Hepatocyte (in vitro differentiated cells): Measurements from ENCODE around the gene ZNRF1.

Source experiments
- CTCF ChIP-seq: fragments of 200-600 bp; sonication (generic); IDR thresholded peaks from 2 replicates; pipeline ENCODE4 v1.5.1; 2016; ENCODE audit warnings: antibody characterized with exemption, mild to moderate bottlenecking; ENCODE audit not compliant: poor library complexity
- EZH2 ChIP-seq: fragments of 200-600 bp; sonication (generic); IDR thresholded peaks from 2 replicates; pipeline ENCODE4 v1.6.1; 2016; ENCODE audit warnings: antibody characterized with exemption, mild to moderate bottlenecking, borderline replicate concordance
- EZH2phosphoT487 ChIP-seq: fragments of 200-600 bp; sonication (generic); IDR thresholded peaks from one replicate; pipeline ENCODE4 v1.6.1; 2018; ENCODE audit warnings: antibody characterized with exemption, mild to moderate bottlenecking, low read depth, moderate library complexity; ENCODE audit not compliant: unreplicated experiment, severe bottlenecking

GRCh38 chr16:75048054-75048453 lies 49.2 kb downstream of the ZNRF1 start:
- TF ChIP-seq CTCF (no peak), EZH2phosphoT487 (no peak), EZH2 (no peak)
